GM19099 (cell line): ENCODE results near the gene DNMT3L.
"Not testable (repeated sequence)": the region's sequence is repeated elsewhere in the genome, so short reads cannot be mapped to it uniquely, and the experiment has no call there.

Experiments
- POLR2A ChIP-seq: IDR thresholded peaks from 3 replicates; pipeline ENCODE4 v1.6.1; 2011; ENCODE audit warnings: low read depth; ENCODE audit not compliant: insufficient read length; ENCODE audit errors: extremely low read depth

The DNMT3L gene

GRCh38 chr21:44265734-44266270, 4.1 kb upstream of the DNMT3L start:
- TF ChIP-seq POLR2A, result no peak

- TF ChIP-seq POLR2A, result no peak
Measured at GRCh38 chr21:44263768-44264167, 2.1 kb upstream of the DNMT3L start.

- no peak for TF ChIP-seq POLR2A
Measured at GRCh38 chr21:44263221-44263760, 1.6 kb upstream of the DNMT3L start.

- TF ChIP-seq POLR2A, result no peak
Measured at GRCh38 chr21:44262338-44263056, 800 bp upstream of the DNMT3L start.

- no peak for TF ChIP-seq POLR2A
Measured at GRCh38 chr21:44260791-44261631, 686 bp downstream of the DNMT3L start.

GRCh38 chr21:44260066-44260465, 1.6 kb downstream of the DNMT3L start:
- TF ChIP-seq POLR2A, result no peak

- TF ChIP-seq POLR2A, result no peak
Measured at GRCh38 chr21:44259082-44259705, 2.5 kb downstream of the DNMT3L start.

GRCh38 chr21:44258056-44258725, 3.5 kb downstream of the DNMT3L start:
- TF ChIP-seq POLR2A, result no peak

- TF ChIP-seq POLR2A, result no peak
Measured at GRCh38 chr21:44255511-44255981, 6.2 kb downstream of the DNMT3L start.

- no peak for TF ChIP-seq POLR2A
Measured at GRCh38 chr21:44253832-44254710, 7.6 kb downstream of the DNMT3L start.

GRCh38 chr21:44240842-44241241, 20.9 kb downstream of the DNMT3L start, which contains the start of gene ICOSLG:
Gene ICOSLG, minus strand, starts transcription at chr21:44240943. Its CDS starts 126 bp downstream, at chr21:44240817.
- not testable (repeated sequence) for TF ChIP-seq POLR2A

- no peak for TF ChIP-seq POLR2A
Measured at GRCh38 chr21:44199448-44199847, 62.2 kb downstream of the DNMT3L start.
